HG02938 (cell line): ENCODE results near the gene PHAF1.
A peak's percentile ranks its signal among the peaks of the same experiment; 100 is the strongest.

Source experiments
- ATAC-seq: cut with Tn5 transposase; IDR thresholded peaks from one replicate; pipeline ENCODE4 v1.9.1; 2021; ENCODE audit warnings: mild to moderate bottlenecking, moderate library complexity; ENCODE audit not compliant: unreplicated experiment

The PHAF1 gene

GRCh38 chr16:67146523-67147357, 37.0 kb downstream of the PHAF1 start:
- no peak for ATAC-seq

- ATAC-seq = no peak
These were observed 37.8 kb downstream of the PHAF1 start for GRCh38 chr16:67147437-67148140.

- ATAC-seq = no peak
These were observed 38.5 kb downstream of the PHAF1 start for GRCh38 chr16:67148221-67148620.

- no peak for ATAC-seq
These were observed 39.0 kb downstream of the PHAF1 start for GRCh38 chr16:67148656-67149275.

- ATAC-seq = no peak
These were observed 39.7 kb downstream of the PHAF1 start for GRCh38 chr16:67149276-67150046.

GRCh38 chr16:67150047-67150832, 40.5 kb downstream of the PHAF1 start:
- no peak for ATAC-seq

- ATAC-seq = no peak
These were observed 41.2 kb downstream of the PHAF1 start, which contains the start of gene B3GNT9 for GRCh38 chr16:67150833-67151396. B3GNT9 (minus strand) TSS chr16:67150998; CDS start chr16:67150485, 513 bp downstream.

- ATAC-seq = no peak
These were observed 41.8 kb downstream of the PHAF1 start for GRCh38 chr16:67151431-67152097.

GRCh38 chr16:67154578-67155294, 45.0 kb downstream of the PHAF1 start:
- ATAC-seq = no peak

GRCh38 chr16:67155295-67156142, 45.8 kb downstream of the PHAF1 start:
- ATAC-seq = no peak

GRCh38 chr16:67156143-67156844, 46.6 kb downstream of the PHAF1 start:
- no peak for ATAC-seq

- ATAC-seq = no peak
These were observed 47.5 kb downstream of the PHAF1 start for GRCh38 chr16:67157106-67157748.

GRCh38 chr16:67157892-67158635, 48.3 kb downstream of the PHAF1 start:
- no peak for ATAC-seq

GRCh38 chr16:67158637-67159600, 49.2 kb downstream of the PHAF1 start:
- peak; percentile 31 for ATAC-seq

- no peak for ATAC-seq
These were observed 51.9 kb downstream of the PHAF1 start for GRCh38 chr16:67161595-67162058.
